Measurements from ENCODE around the gene LCE2D.

- TF ChIP-seq POLR2A (IDR thresholded peaks at IDR 0.05) (no peak), CTCF (IDR thresholded peaks at IDR 0.05) (no peak)
These were observed at the start of gene LCE2D for GRCh38 chr1:152663098-152663497.

Measured in lower leg skin (tissue), 3 donors.